ENCODE results near the gene GLIS1.

DNA sequence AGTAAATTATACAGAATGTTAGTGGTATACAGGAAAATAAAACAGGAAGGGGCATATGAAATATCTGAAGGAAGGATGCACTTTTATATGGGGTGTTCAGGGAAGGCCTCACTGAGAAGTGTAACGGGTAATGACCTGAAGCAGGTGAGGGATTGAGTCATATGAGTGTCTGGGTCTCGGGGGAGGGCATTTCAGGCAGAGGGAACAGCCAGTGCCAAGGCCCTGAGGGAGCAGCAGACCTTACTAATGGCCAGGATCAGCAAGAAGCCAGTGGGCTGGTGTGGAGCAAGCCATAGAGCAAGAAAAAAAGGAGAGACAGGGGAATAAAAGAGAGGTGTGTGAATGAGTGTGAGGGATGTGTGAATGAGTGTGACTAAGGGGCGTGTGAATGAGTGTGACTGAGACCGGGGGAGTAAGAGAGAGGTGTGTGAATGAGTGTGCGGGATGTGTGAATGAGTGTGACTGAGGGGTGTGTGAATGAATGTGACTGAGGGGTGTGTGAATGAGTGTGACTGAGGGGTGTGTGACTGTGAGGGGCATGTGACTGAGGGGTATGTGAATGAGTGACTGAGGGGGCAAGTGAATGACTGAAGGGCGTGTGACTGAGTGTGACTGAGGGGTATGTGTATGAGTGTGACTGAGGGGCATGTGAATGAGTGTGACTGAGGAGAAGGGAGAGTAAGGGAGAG, 107.2 kb downstream of the GLIS1 start:
- TF ChIP-seq GATA2 (IDR thresholded peaks at IDR 0.05; ENCODE audit: low read depth, low read length) (no peak), GATA3 (IDR thresholded peaks at IDR 0.05; ENCODE audit: low read depth, low read length) (no peak)

Data from SH-SY5Y (cell line).